Muscle layer of duodenum (tissue), 2 donors: ENCODE results near the gene ADCY4.

Experiments used
- H3K27ac ChIP-seq: one replicate; pipeline ENCODE4 v1.7.0; 2013; ENCODE audit warnings: mild to moderate bottlenecking, low read length
- H3K27me3 ChIP-seq: one replicate; pipeline ENCODE4 v1.7.0; 2013; ENCODE audit warnings: low read depth, mild to moderate bottlenecking, control low read depth, low read length
- H3K36me3 ChIP-seq, 2 donors: one replicate each; pipeline ENCODE4 v1.7.0; 2013; ENCODE audit warnings: low read length in 2 of 2, control low read depth in 1 of 2, mild to moderate bottlenecking in 1 of 2; ENCODE audit not compliant: insufficient read depth in 2 of 2, control insufficient read depth in 1 of 2
- H3K4me1 ChIP-seq, 2 donors: one replicate each; pipeline ENCODE4 v1.7.0; 2013; ENCODE audit warnings: low read length in 2 of 2, mild to moderate bottlenecking in 2 of 2, control low read depth in 1 of 2, moderate library complexity in 1 of 2; ENCODE audit not compliant: insufficient read depth in 2 of 2, control insufficient read depth in 1 of 2
- H3K4me3 ChIP-seq, 2 donors: one replicate each; pipeline ENCODE4 v1.7.0; 2013; ENCODE audit warnings: low read length in 2 of 2, low read depth in 1 of 2, mild to moderate bottlenecking in 1 of 2
- H3K9me3 ChIP-seq, 2 donors: one replicate each; pipeline ENCODE4 v1.7.0; 2013; ENCODE audit warnings: low read length in 2 of 2, control low read depth in 1 of 2, mild to moderate bottlenecking in 1 of 2; ENCODE audit not compliant: control insufficient read depth in 1 of 2
- donor health status: healthy.

The ADCY4 gene

GRCh38 chr14:24289649-24290280 is 45.1 kb downstream of the ADCY4 start:
- Histone ChIP-seq H3K27me3 (no peaks in the 10 kb centered on the region), H3K4me3 (no peak overlapping the region), H3K36me3 (peaks cover 35 to 36% of the 10 kb centered on the region in 2 donors), H3K4me1 (no peaks in the 10 kb centered on the region), H3K27ac (no peak overlapping the region), H3K9me3 (no peaks in the 10 kb centered on the region)

DNA sequence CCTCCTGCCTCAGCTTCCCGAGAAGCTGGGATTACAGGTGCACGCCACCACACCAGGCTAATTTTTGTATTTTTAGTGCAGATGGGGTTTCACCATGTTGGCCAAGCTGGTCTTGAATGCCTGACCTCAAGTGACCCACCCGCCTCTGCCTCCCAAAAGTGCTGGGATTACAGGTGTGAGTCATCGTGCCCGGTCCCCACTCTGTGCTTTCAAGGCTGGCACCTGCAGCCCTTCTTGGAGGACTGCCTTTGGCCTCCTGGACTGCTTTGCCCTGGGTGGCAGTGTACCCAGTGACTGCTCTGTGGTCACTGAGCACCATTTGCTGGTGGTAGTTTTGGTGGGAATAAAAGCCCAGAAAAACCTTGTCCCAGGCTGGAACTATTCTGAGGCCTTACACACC is 47.9 kb downstream of the ADCY4 start:
- no peak overlapping the region for H3K4me3 ChIP-seq
- H3K4me1 ChIP-seq: no peaks in the 10 kb centered on the region
- H3K27ac ChIP-seq: no peak overlapping the region
- H3K27me3 ChIP-seq: no peaks in the 10 kb centered on the region
- H3K36me3 ChIP-seq: peaks cover 26 to 28% of the 10 kb centered on the region in 2 donors
- H3K9me3 ChIP-seq: no peaks in the 10 kb centered on the region

DNA sequence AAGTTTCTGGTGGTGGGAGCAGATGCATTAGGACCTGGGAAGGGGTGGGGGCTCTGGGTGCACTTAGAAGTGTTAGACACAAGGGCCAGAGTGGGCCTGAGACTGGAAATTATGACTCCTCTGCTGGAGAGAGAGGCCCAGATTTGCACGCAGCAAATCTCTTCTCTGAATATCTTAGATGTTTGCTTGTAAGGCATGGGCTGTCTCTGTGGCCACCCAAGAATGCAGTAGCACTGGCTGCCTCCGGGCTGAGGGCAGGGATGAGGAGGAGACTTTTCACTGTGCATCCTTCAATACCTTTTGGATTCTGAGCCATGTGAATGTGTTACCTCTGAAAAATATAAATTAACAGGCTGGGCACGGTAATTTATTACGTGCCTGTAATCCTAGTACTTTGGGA is 49.5 kb downstream of the ADCY4 start:
- Histone ChIP-seq H3K9me3 (no peaks in the 10 kb centered on the region), H3K4me3 (no peak overlapping the region), H3K36me3 (peaks cover 11% of the 10 kb centered on the region in 2 donors), H3K4me1 (no peaks in the 10 kb centered on the region), H3K27ac (no peak overlapping the region), H3K27me3 (no peaks in the 10 kb centered on the region)

DNA sequence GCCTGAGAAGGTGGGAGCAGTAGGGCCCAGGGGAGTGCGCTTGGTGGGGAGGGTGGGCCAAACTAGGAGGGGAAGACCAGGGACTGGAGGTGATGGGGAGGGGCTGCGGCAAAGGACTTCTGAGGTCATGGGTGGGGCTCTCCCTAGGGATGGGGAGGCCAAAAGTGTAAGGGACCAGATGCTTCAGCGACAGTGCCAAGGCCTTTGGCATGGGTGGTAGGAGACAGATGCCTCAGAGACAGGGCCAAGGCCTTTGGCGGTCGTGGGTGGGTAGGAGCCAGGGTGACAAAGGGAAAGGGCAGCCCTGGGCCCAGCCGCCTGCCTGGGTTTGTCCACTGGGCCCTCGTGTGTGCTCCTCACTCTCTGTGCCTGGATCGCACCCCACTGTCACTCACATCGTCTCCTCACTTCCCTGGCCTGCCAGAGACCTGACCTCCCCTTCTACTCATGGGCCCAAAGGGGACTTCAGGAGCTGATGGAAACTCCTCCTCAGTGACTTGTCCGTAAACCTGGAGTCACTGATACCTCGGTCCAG is 50.3 kb downstream of the ADCY4 start:
- H3K27ac ChIP-seq: no peak overlapping the region

GRCh38 chr14:24283796-24284460 is 50.9 kb downstream of the ADCY4 start:
- H3K27me3 ChIP-seq: no peaks in the 10 kb centered on the region
- no peak overlapping the region for H3K4me3 ChIP-seq
- H3K27ac ChIP-seq: no peak overlapping the region
- no peaks in the 10 kb centered on the region for H3K36me3 ChIP-seq
- H3K9me3 ChIP-seq: no peaks in the 10 kb centered on the region
- H3K4me1 ChIP-seq: no peaks in the 10 kb centered on the region

More for the DNA sequence above, 50.3 kb downstream of the ADCY4 start:
- Histone ChIP-seq H3K4me1 (no peaks in the 10 kb centered on the region), H3K4me3 (no peak overlapping the region), H3K9me3 (no peaks in the 10 kb centered on the region), H3K36me3 (peaks cover 4% of the 10 kb centered on the region in 2 donors), H3K27me3 (no peaks in the 10 kb centered on the region)

DNA sequence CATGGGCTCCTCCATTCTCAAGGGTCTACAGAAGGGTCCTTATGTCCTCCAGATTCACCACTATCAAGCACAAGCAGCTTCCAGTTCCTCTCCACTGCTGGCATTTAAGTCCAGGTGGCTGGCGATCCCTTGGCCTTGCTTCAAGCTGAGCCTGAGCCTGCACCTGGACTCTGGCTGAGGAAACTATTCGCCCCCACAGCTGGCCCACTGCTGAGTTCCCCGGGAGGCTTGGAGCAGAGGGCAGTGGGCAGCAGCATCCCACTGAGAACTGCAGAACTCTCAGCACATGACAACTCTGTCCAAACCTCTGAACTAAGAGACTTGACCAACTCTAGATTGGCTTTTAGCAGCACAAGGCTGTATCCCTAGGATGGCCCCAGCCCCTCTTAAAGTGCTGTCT is 52.1 kb downstream of the ADCY4 start:
- Histone ChIP-seq H3K9me3 (no peaks in the 10 kb centered on the region), H3K27me3 (no peaks in the 10 kb centered on the region), H3K27ac (no peak overlapping the region), H3K4me3 (no peak overlapping the region), H3K4me1 (no peaks in the 10 kb centered on the region), H3K36me3 (no peaks in the 10 kb centered on the region)

GRCh38 chr14:24281636-24282035 is 53.2 kb downstream of the ADCY4 start:
- Histone ChIP-seq H3K4me3 (no peak overlapping the region), H3K36me3 (no peaks in the 10 kb centered on the region), H3K27ac (no peak overlapping the region), H3K4me1 (no peaks in the 10 kb centered on the region), H3K9me3 (no peaks in the 10 kb centered on the region), H3K27me3 (no peaks in the 10 kb centered on the region)

GRCh38 chr14:24280797-24281460 is 53.9 kb downstream of the ADCY4 start:
- Histone ChIP-seq H3K4me3 (no peak overlapping the region), H3K9me3 (no peaks in the 10 kb centered on the region), H3K27ac (no peak overlapping the region), H3K36me3 (no peaks in the 10 kb centered on the region), H3K4me1 (no peaks in the 10 kb centered on the region), H3K27me3 (no peaks in the 10 kb centered on the region)

- no peaks in the 10 kb centered on the region for H3K9me3 ChIP-seq
These were observed 55.3 kb downstream of the ADCY4 start for GRCh38 chr14:24279301-24280186.

DNA sequence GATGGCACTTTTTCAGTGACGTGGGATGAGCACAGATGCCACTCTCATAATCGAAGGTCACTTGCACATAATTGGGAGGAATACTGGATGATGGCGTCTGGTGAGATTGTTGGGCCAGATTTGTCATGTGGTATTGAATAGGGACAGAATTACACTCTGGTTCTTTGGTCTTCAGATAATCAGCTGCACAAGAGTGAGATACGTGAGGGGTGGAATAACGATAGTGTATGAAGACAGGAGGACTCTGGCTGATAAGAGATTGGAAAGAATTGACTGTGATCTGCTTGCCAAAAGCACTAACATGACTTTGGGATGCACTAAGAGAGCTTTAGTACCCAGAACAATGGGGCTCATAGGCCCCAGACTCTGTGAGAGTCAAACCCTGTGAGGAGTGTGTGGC is 56.4 kb downstream of the ADCY4 start:
- no peaks in the 10 kb centered on the region for H3K9me3 ChIP-seq
- H3K4me1 ChIP-seq: no peaks in the 10 kb centered on the region
- no peak overlapping the region for H3K4me3 ChIP-seq
- no peaks in the 10 kb centered on the region for H3K36me3 ChIP-seq
- H3K27me3 ChIP-seq: no peaks in the 10 kb centered on the region
- no peak overlapping the region for H3K27ac ChIP-seq

More at GRCh38 chr14:24279301-24280186, 55.3 kb downstream of the ADCY4 start:
- no peaks in the 10 kb centered on the region for H3K4me1 ChIP-seq
- H3K36me3 ChIP-seq: no peaks in the 10 kb centered on the region
- H3K27ac ChIP-seq: no peak overlapping the region
- no peak overlapping the region for H3K4me3 ChIP-seq
- H3K27me3 ChIP-seq: no peaks in the 10 kb centered on the region
